HG02588 (cell line): ENCODE data around the gene CENPT.

Experiments used
- ATAC-seq: cut with Tn5 transposase; IDR thresholded peaks from one replicate; pipeline ENCODE4 v1.9.1; 2021; ENCODE audit warnings: mild to moderate bottlenecking, moderate library complexity; ENCODE audit not compliant: unreplicated experiment

The CENPT gene

GRCh38 chr16:67847064-67847861 lies at the start of gene CENPT:
Gene CENPT (minus strand): TSS chr16:67847693. CDS start chr16:67833859, 13,834 bp downstream.
- ATAC-seq = peak; percentile 37

- no peak for ATAC-seq
These were observed 49.7 kb upstream of the CENPT start for GRCh38 chr16:67897231-67897630.

GRCh38 chr16:67893743-67894399 lies 46.4 kb upstream of the CENPT start:
- ATAC-seq = peak; percentile 20

GRCh38 chr16:67892899-67893742 lies 45.6 kb upstream of the CENPT start, which contains the start of gene PSKH1:
Gene PSKH1 (plus strand): TSS chr16:67893254. CDS start chr16:67908750, 15,496 bp downstream.
- peak; percentile 71 for ATAC-seq

GRCh38 chr16:67892375-67892774 lies 44.9 kb upstream of the CENPT start:
- no peak for ATAC-seq

- ATAC-seq = no peak
These were observed 40.8 kb upstream of the CENPT start for GRCh38 chr16:67888331-67888730.

GRCh38 chr16:67886387-67886786 lies 38.9 kb upstream of the CENPT start:
- no peak for ATAC-seq

GRCh38 chr16:67885976-67886375 lies 38.5 kb upstream of the CENPT start:
- ATAC-seq = no peak

GRCh38 chr16:67885545-67885944 lies 38.1 kb upstream of the CENPT start:
- no peak for ATAC-seq

- no peak for ATAC-seq
These were observed 37.2 kb upstream of the CENPT start, which contains the start of gene NRN1L for GRCh38 chr16:67884684-67885083. Gene NRN1L (plus strand): TSS chr16:67884885. CDS start chr16:67884904, 19 bp downstream.

GRCh38 chr16:67883872-67884261 lies 36.4 kb upstream of the CENPT start:
- no peak for ATAC-seq

GRCh38 chr16:67883146-67883871 lies 35.8 kb upstream of the CENPT start:
- ATAC-seq = no peak

GRCh38 chr16:67882374-67883145 lies 35.1 kb upstream of the CENPT start:
- no peak for ATAC-seq

GRCh38 chr16:67881621-67882161 lies 34.2 kb upstream of the CENPT start:
- no peak for ATAC-seq

GRCh38 chr16:67880584-67880983 lies 33.1 kb upstream of the CENPT start:
- no peak for ATAC-seq

GRCh38 chr16:67879936-67880335 lies 32.4 kb upstream of the CENPT start:
- ATAC-seq = no peak

GRCh38 chr16:67879462-67879861 lies 32.0 kb upstream of the CENPT start:
- ATAC-seq = no peak

GRCh38 chr16:67878846-67879245 lies 31.4 kb upstream of the CENPT start:
- no peak for ATAC-seq

GRCh38 chr16:67878232-67878631 lies 30.7 kb upstream of the CENPT start:
- no peak for ATAC-seq
